NOMO-1 treated with dmso at 0.1 percent for 144 hours (cell line): ENCODE data around the gene GPR137.

Experiments used
- DNase-seq: peaks from one replicate; lab custom pipeline; 2025; ENCODE audit not compliant: unreplicated experiment; lab: John Stamatoyannopoulos, UW

Gene GPR137

GRCh38 chr11:64249038-64249437 is 36.6 kb upstream of the GPR137 start:
- no peak for DNase-seq

- DNase-seq = no peak
These were observed 35.9 kb upstream of the GPR137 start for GRCh38 chr11:64249563-64250414.

- DNase-seq = no peak
These were observed 35.1 kb upstream of the GPR137 start for GRCh38 chr11:64250415-64251015.

GRCh38 chr11:64251016-64251752 is 34.5 kb upstream of the GPR137 start, which contains the start of gene PLCB3:
Gene PLCB3, plus strand, starts transcription at chr11:64251530. Its CDS starts 120 bp downstream, at chr11:64251650.
- DNase-seq = peak; percentile 24

GRCh38 chr11:64251753-64252002 is 34.0 kb upstream of the GPR137 start:
- no peak for DNase-seq

GRCh38 chr11:64252003-64252872 is 33.4 kb upstream of the GPR137 start:
- no peak for DNase-seq

GRCh38 chr11:64253043-64253442 is 32.6 kb upstream of the GPR137 start:
- DNase-seq = no peak

GRCh38 chr11:64253481-64253880 is 32.2 kb upstream of the GPR137 start:
- no peak for DNase-seq

GRCh38 chr11:64254326-64254725 is 31.3 kb upstream of the GPR137 start:
- DNase-seq = no peak

- DNase-seq = no peak
These were observed 30.2 kb upstream of the GPR137 start for GRCh38 chr11:64255135-64256128.

GRCh38 chr11:64256300-64256699 is 29.3 kb upstream of the GPR137 start:
- no peak for DNase-seq

- DNase-seq = no peak
These were observed 27.3 kb upstream of the GPR137 start for GRCh38 chr11:64258356-64258755.

- no peak for DNase-seq
These were observed 26.6 kb upstream of the GPR137 start for GRCh38 chr11:64258946-64259532.

- DNase-seq = no peak
These were observed 26.0 kb upstream of the GPR137 start for GRCh38 chr11:64259533-64260067.

GRCh38 chr11:64260147-64260708 is 25.4 kb upstream of the GPR137 start:
- no peak for DNase-seq

- DNase-seq = no peak
These were observed 24.0 kb upstream of the GPR137 start for GRCh38 chr11:64261556-64262080.

- DNase-seq = no peak
These were observed 23.2 kb upstream of the GPR137 start for GRCh38 chr11:64262271-64263002.
